CD4-positive, CD25-positive, alpha-beta regulatory T cell (primary cell): Measurements from ENCODE around the gene RNMT. TPM values are rescaled to one million over a fixed set of nuclear protein-coding genes. Genes with fewer than 3 reads are reported as not detected.

Source experiments
- ATAC-seq, 2 donors: fragments of 150-1000 bp; cut with Tn5 transposase; one replicate each; pipeline ENCODE4 v1.10.0; 2021; ENCODE audit warnings: low read depth in 2 of 2, moderate number of reproducible peaks in 2 of 2, moderate library complexity in 1 of 2
- DNase-seq, 3 donors: peaks; one replicate each; pipeline versions ENCODE4 v3.0.0 to v3.0.0-alpha.2; 2012 to 2022; ENCODE audit warnings: mixed read lengths in 1 of 3
- H3K27ac ChIP-seq: one replicate; pipeline ENCODE4 v1.7.0; 2013; ENCODE audit warnings: mild to moderate bottlenecking, low read length; ENCODE audit not compliant: insufficient read depth, poor library complexity, severe bottlenecking
- H3K27me3 ChIP-seq: one replicate; pipeline ENCODE4 v1.7.0; 2013; ENCODE audit warnings: low read length; ENCODE audit not compliant: control insufficient read depth, insufficient read depth
- H3K36me3 ChIP-seq: one replicate; pipeline ENCODE4 v1.7.0; 2013; ENCODE audit warnings: mild to moderate bottlenecking, low read length, moderate library complexity; ENCODE audit not compliant: control insufficient read depth, insufficient read depth
- H3K4me1 ChIP-seq: 2 replicates; pipeline ENCODE4 v1.7.0; 2013; ENCODE audit warnings: mild to moderate bottlenecking, low read length; ENCODE audit not compliant: insufficient read depth, control insufficient read depth, poor library complexity, severe bottlenecking
- H3K4me3 ChIP-seq: one replicate; pipeline ENCODE4 v1.7.0; 2013; ENCODE audit warnings: low read depth, mild to moderate bottlenecking, low read length, moderate library complexity
- H3K9me3 ChIP-seq, 2 experiments: 1 replicate in 1 of 2; 2 replicates in 1 of 2; pipeline ENCODE4 v1.7.0; 2013; ENCODE audit warnings: low read length in 2 of 2, mild to moderate bottlenecking in 1 of 2, moderate library complexity in 1 of 2; ENCODE audit not compliant: control insufficient read depth in 2 of 2
- H3K27ac Mint-ChIP-seq, 3 donors: one replicate each; pipeline ENCODE4 v1.8.0; 2020 to 2022; ENCODE audit warnings: mild to moderate bottlenecking in 3 of 3, mixed read lengths in 3 of 3, moderate library complexity in 2 of 3
- H3K27me3 Mint-ChIP-seq: one replicate; pipeline ENCODE4 v1.8.0; 2022; ENCODE audit warnings: mild to moderate bottlenecking, mixed read lengths
- H3K36me3 Mint-ChIP-seq: one replicate; pipeline ENCODE4 v1.8.0; 2020; ENCODE audit warnings: mixed read lengths
- H3K4me1 Mint-ChIP-seq, 4 donors: one replicate each; pipeline ENCODE4 v1.8.0; 2020 to 2022; ENCODE audit warnings: mixed read lengths in 4 of 4, mild to moderate bottlenecking in 1 of 4
- H3K4me3 Mint-ChIP-seq, 4 donors: one replicate each; pipeline ENCODE4 v1.8.0; 2020 to 2022; ENCODE audit warnings: mild to moderate bottlenecking in 4 of 4, mixed read lengths in 4 of 4, moderate library complexity in 3 of 4
- H3K9me3 Mint-ChIP-seq, 7 donors: one replicate each; pipeline ENCODE4 v1.8.0; 2020 to 2022; ENCODE audit warnings: mixed read lengths in 7 of 7, mild to moderate bottlenecking in 3 of 7, moderate library complexity in 2 of 7
- polyA plus RNA-seq, 4 donors: library from polyadenylated mRNA; unstranded; fragments of 300-500 nt; fragmentation: Illumina TruSeq; gene quantifications; one replicate each; pipeline ENCODE4 v1.2.3, GENCODE V29; 2021
- total RNA-seq: library from RNA; stranded (reverse); gene quantifications from one replicate; pipeline ENCODE4 v1.2.3, GENCODE V29; 2022

RNMT gene
- total and polyA plus RNA-seq, 5 donors from 2014 or later, result 52.8 to 122 (median 73.2) TPM

DNA sequence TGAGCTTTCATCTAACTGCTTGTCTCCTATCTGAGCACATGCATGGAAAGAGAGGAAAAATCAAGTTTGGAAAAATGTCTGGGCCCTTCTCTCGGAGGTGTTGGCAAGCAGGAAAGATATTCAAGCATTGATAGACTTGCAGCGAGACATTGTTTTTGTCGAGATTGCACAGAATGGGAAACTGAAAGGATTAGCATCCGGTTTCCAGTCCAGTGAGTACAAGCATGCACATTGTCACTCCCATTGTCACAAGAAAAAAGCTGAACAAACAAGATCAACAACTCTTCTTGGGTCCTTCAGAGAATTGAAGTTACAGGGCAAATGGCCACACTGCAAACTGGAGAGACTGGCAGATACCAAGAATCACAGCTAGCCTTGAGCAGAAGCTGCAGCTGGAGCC is 77.8 kb downstream of the RNMT start:
- H3K4me3 Mint-ChIP-seq, result no peak overlapping the region
- peaks cover 5% of the 10 kb centered on the region for H3K4me1 ChIP-seq
- DNase-seq (no peak), ATAC-seq (no peak)
- no peak overlapping the region for H3K27ac Mint-ChIP-seq
- H3K9me3 ChIP-seq, result no peaks in the 10 kb centered on the region
- H3K4me1 Mint-ChIP-seq, result peaks cover 0 to 7% (median 2%) of the 10 kb centered on the region in 4 donors
- H3K36me3 Mint-ChIP-seq, result no peaks in the 10 kb centered on the region
- no peaks in the 10 kb centered on the region for H3K36me3 ChIP-seq
- H3K27me3 ChIP-seq, result peaks cover 29% of the 10 kb centered on the region
- peaks cover 45% of the 10 kb centered on the region for H3K27me3 Mint-ChIP-seq
- no peak overlapping the region for H3K27ac ChIP-seq
- no peak overlapping the region for H3K4me3 ChIP-seq
- peaks cover 0 to 5% (median 0%) of the 10 kb centered on the region in 7 donors for H3K9me3 Mint-ChIP-seq

DNA sequence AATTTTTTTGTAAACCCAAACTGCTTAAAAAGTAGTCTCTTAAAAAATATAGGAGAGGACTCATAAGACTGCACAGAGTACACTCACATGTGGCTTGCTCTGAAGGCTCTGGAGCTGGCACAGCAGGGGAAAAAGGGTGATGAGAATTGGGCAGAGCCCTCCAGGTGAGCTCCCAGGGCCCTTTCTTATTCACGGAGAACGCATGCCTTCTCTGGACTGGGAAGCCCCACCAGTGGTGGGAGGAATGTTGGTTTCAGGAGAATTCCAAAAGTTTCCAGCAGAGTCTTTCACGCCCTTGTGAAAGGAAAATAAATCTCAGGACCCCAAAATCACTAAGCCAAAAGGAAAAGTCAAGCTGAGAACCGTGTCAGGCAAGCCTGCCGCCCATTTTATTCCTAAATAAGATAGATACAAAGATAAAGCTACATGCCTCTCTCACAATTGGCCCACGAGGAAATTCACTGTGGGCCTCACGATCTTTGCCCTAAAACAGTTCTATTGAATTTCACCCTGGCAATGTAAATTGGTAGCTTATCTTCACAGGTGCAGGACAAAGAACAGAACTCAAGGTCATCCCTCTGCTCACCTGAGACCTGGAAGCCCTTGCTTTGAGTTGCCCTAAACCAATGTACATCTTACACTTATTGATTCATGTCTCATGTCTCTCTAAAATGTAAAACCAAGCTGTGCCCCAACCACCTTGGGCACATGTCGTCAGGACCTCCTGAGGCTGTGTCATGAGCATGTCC is 82.0 kb downstream of the RNMT start:
- peaks cover 0 to 3% (median 0%) of the 10 kb centered on the region in 7 donors for H3K9me3 Mint-ChIP-seq
- Histone ChIP-seq H3K9me3 (no peaks in the 10 kb centered on the region), H3K4me1 (no peaks in the 10 kb centered on the region), H3K4me3 (no peak overlapping the region), H3K27ac (no peak overlapping the region), H3K27me3 (peaks cover 8% of the 10 kb centered on the region), H3K36me3 (no peaks in the 10 kb centered on the region)
- H3K36me3 Mint-ChIP-seq, result no peaks in the 10 kb centered on the region
- ATAC-seq (no peak), DNase-seq (no peak)
- H3K27ac Mint-ChIP-seq, result no peak overlapping the region
- peaks cover 0 to 3% (median 0%) of the 10 kb centered on the region in 4 donors for H3K4me1 Mint-ChIP-seq
- H3K27me3 Mint-ChIP-seq, result peaks cover 19% of the 10 kb centered on the region
- H3K4me3 Mint-ChIP-seq, result no peak overlapping the region

DNA sequence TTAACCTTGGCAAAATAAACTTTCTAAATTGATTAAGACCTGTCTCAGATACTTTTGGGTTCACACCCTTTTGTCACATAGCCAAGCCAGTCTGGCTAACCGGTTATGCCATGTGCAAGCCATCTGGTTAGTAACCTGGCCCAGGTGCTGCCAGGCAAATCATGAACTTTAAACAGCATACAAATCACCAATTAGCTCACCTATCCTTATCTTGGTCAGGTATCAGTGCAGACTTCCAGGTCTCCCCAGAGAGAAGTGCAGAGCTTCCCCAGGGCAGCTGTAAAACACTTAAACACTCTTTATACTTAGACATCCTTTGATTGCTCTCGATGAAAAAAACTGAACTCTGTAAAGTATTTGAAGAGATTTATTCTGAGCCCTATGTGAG is 82.6 kb downstream of the RNMT start:
- H3K27me3 ChIP-seq, result peaks cover 8% of the 10 kb centered on the region
- no peaks in the 10 kb centered on the region for H3K9me3 ChIP-seq
- Mint-ChIP-seq H3K4me3 (no peak overlapping the region), H3K9me3 (peaks cover 0 to 3% (median 0%) of the 10 kb centered on the region in 7 donors), H3K27me3 (peaks cover 17% of the 10 kb centered on the region), H3K27ac (no peak overlapping the region), H3K4me1 (peaks cover 0 to 3% (median 0%) of the 10 kb centered on the region in 4 donors), H3K36me3 (no peaks in the 10 kb centered on the region)
- H3K4me1 ChIP-seq, result no peaks in the 10 kb centered on the region
- no peaks in the 10 kb centered on the region for H3K36me3 ChIP-seq
- H3K27ac ChIP-seq, result no peak overlapping the region
- no peak overlapping the region for H3K4me3 ChIP-seq
- DNase-seq (no peak), ATAC-seq (no peak)

DNA sequence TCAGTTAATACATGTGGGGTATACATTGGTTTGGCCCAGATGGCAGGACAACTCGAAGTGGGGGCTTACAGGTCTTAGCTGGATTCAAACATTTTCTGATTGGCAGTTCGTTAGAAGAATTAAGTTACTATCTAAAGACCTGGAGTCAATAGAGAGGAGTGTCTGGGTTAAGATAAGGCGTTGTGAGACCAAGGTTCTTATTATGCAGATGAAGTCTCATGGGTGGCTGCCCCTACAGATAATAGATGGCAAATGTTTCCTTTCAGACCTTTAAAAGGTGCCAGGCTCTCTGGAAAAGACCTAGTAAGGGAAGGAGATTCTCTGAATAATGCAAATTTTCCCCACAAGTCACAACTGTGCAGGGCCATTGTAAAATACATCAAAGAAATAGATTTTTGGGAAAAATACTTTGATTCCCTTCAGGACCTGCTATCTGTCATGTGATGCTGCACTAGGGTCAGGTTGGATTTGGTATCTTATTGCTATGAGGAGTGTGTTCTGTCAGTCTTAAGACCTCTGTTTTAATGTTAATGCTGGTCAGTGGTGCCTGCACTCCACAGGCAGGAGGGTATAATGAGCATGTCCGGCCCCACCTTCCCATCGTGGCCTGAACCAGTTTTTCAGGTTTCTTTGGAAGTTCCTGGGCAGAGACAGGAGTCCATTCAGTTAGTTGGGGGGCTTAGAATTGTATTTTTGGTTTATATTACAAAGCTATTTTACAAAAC is 83.2 kb downstream of the RNMT start:
- no peak for DNase-seq
- Histone ChIP-seq H3K9me3 (no peaks in the 10 kb centered on the region), H3K27me3 (peaks cover 6% of the 10 kb centered on the region), H3K36me3 (no peaks in the 10 kb centered on the region), H3K4me1 (no peaks in the 10 kb centered on the region), H3K4me3 (no peak overlapping the region), H3K27ac (no peak overlapping the region)
- Mint-ChIP-seq H3K27ac (no peak overlapping the region), H3K4me3 (no peak overlapping the region), H3K27me3 (peaks cover 15% of the 10 kb centered on the region), H3K9me3 (peaks cover 0 to 1% (median 0%) of the 10 kb centered on the region in 7 donors), H3K36me3 (no peaks in the 10 kb centered on the region), H3K4me1 (peaks cover 0 to 3% (median 0%) of the 10 kb centered on the region in 4 donors)
- no peak for ATAC-seq

DNA sequence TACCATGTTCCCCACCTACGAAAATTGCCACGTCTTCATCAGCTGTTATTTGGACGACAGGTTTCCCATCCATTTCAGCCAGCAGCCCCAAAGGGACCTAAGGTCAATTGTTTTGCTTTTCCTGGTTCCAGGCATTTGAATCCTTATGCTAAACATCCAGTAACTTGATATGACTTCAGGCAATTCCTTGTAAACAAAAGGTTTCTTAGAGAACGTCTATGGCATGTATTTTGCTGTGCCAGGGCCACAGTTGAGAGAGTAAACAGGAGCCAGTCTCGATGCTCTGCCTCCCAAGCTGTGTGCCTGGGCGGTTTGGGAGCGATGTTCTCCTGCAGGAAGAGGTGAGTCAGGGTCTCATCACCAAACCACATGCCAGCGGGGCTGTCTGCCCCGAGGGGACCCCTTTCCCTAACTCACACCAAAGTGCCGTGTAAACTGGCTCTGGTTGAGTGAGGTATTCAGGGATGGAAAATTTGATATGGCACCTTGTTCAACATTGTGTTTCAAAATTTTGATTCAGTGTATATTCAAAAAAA is 84.5 kb downstream of the RNMT start:
- DNase-seq (no peak), ATAC-seq (no peak)
- peaks cover 11% of the 10 kb centered on the region for H3K27me3 Mint-ChIP-seq
- H3K27ac ChIP-seq, result no peak overlapping the region
- H3K4me1 Mint-ChIP-seq, result peaks cover 0 to 3% (median 0%) of the 10 kb centered on the region in 4 donors
- no peak overlapping the region for H3K4me3 ChIP-seq
- no peaks in the 10 kb centered on the region for H3K4me1 ChIP-seq
- no peaks in the 10 kb centered on the region for H3K36me3 ChIP-seq
- no peaks in the 10 kb centered on the region for H3K9me3 ChIP-seq
- no peaks in the 10 kb centered on the region for H3K36me3 Mint-ChIP-seq
- H3K27ac Mint-ChIP-seq, result no peak overlapping the region
- peaks cover 5% of the 10 kb centered on the region for H3K27me3 ChIP-seq
- no peaks in the 10 kb centered on the region for H3K9me3 Mint-ChIP-seq
- no peak overlapping the region for H3K4me3 Mint-ChIP-seq

DNA sequence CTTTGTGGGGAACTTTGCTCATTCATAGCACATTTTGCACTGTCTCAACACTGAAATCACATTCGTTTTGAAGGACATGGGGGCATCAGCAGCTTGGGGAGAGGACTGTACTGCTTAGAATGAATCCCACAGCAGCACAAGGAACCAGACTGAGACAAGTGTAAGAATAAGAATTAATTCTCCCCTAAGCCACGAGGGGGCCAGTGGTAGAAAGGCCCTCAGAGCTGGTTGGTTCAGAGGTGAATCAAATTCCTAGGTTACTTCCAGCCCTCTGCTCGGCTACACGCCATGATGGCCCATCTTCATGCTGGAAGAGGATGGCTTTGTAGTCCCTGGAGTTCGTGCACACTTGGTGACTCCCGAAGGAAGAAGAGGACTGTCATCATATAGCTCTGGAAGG is 85.5 kb downstream of the RNMT start:
- no peaks in the 10 kb centered on the region for H3K4me1 ChIP-seq
- H3K27me3 ChIP-seq, result peaks cover 3% of the 10 kb centered on the region
- H3K4me1 Mint-ChIP-seq, result peaks cover 0 to 3% (median 0%) of the 10 kb centered on the region in 4 donors
- DNase-seq, result no peak
- no peak overlapping the region for H3K4me3 ChIP-seq
- H3K36me3 ChIP-seq, result no peaks in the 10 kb centered on the region
- H3K27ac ChIP-seq, result no peak overlapping the region
- H3K9me3 Mint-ChIP-seq, result no peaks in the 10 kb centered on the region
- H3K36me3 Mint-ChIP-seq, result no peaks in the 10 kb centered on the region
- no peak overlapping the region for H3K4me3 Mint-ChIP-seq
- ATAC-seq, result no peak
- H3K27ac Mint-ChIP-seq, result no peak overlapping the region
- H3K27me3 Mint-ChIP-seq, result peaks cover 11% of the 10 kb centered on the region
- H3K9me3 ChIP-seq, result no peaks in the 10 kb centered on the region

DNA sequence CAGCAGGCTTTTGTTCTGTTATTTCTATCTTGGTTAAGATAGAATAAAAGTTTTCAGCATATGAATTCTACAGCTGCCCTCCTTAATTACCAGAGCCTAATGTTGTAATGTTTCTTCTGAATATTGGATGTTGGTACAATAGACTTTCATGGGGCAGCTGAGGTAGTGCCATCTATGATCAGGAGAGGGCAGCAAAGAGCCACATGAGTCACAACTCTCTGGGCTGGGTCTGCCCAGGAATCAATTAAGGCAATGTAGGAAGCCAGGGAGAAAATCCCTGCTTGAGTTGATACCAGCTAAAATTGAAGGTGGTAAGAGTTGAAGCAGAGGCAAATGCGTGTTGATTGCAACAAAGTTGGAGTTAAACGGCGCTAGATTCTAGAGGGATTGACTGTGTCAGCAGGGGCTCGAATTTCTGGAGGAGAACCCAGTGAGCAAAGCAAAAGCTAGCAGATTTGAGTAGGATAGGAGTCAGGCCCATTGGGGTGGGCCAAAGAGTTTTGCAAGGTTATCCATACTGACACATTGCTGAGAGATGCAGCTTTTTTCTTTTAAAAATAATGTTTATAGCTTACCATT is 86.9 kb downstream of the RNMT start:
- ATAC-seq (peak; percentile 69 to 84), DNase-seq (peak; percentile 24 to 56 (median 40))
- H3K27ac Mint-ChIP-seq, result no peak overlapping the region
- no peak overlapping the region for H3K4me3 Mint-ChIP-seq
- peaks cover 6% of the 10 kb centered on the region for H3K27me3 Mint-ChIP-seq
- peaks cover 0 to 3% (median 0%) of the 10 kb centered on the region in 4 donors for H3K4me1 Mint-ChIP-seq
- Histone ChIP-seq H3K27ac (no peak overlapping the region), H3K4me3 (no peak overlapping the region), H3K9me3 (no peaks in the 10 kb centered on the region), H3K27me3 (peaks cover 3% of the 10 kb centered on the region), H3K4me1 (no peaks in the 10 kb centered on the region), H3K36me3 (no peaks in the 10 kb centered on the region)
- no peaks in the 10 kb centered on the region for H3K36me3 Mint-ChIP-seq
- H3K9me3 Mint-ChIP-seq, result no peaks in the 10 kb centered on the region
